NT2/D1 (cell line): ENCODE data around the gene PARD6A.

Experiments
- SUZ12 ChIP-seq: IDR thresholded peaks from 2 replicates; pipeline ENCODE4 v1.6.1; 2011; ENCODE audit not compliant: insufficient read length, insufficient read depth; ENCODE audit errors: extremely low read depth
- ZNF274 ChIP-seq: IDR thresholded peaks from 2 replicates; pipeline ENCODE4 v1.6.1; 2011; ENCODE audit warnings: mild to moderate bottlenecking, low read depth, low read length

DNA sequence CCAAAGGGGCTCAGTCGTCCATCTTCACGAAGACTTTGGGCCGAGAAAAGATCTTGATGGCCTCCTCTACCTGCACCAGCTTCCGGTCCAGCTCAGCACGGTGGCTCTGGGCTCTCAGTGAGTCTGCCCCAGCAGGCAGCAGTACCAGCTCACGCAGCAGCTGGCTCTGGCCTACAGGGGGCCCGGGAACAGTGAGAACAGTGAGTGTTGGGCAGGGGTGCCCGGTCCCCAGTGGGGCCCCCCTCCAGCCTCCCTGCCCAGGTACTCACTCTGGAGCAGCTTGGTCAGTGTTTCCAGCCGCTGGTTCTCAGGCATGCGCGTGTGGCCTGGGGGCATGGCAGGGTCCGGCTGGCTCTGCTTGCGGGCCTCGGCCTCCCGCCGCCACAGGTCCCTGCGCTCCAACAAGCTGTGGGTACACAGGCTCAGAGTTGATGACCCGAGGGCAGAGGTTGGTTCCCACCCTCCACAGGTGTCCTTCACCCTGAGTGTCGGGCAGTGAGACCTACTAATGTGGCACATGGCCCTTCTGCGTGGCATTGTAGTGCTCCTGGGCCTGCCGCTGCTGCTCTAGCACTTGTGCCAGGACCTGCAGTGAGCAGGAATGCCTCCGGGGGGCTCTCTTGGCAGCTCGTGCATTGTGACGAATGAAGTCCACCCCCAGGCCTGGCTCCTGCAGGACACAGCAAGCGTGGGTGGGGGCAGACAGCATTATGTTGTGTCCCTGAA lies 2.6 kb downstream of the PARD6A start:
- no peak for TF ChIP-seq SUZ12
- no peak for TF ChIP-seq ZNF274
